HG03460 (cell line): ENCODE measurements around the gene BRWD1.
"Not testable (repeated sequence)": the region's sequence is repeated elsewhere in the genome, so short reads cannot be mapped to it uniquely, and the experiment has no call there.

ENCODE experiments used
- ATAC-seq: cut with Tn5 transposase; IDR thresholded peaks from one replicate; pipeline ENCODE4 v1.9.1; 2021; ENCODE audit not compliant: unreplicated experiment

Gene BRWD1

DNA sequence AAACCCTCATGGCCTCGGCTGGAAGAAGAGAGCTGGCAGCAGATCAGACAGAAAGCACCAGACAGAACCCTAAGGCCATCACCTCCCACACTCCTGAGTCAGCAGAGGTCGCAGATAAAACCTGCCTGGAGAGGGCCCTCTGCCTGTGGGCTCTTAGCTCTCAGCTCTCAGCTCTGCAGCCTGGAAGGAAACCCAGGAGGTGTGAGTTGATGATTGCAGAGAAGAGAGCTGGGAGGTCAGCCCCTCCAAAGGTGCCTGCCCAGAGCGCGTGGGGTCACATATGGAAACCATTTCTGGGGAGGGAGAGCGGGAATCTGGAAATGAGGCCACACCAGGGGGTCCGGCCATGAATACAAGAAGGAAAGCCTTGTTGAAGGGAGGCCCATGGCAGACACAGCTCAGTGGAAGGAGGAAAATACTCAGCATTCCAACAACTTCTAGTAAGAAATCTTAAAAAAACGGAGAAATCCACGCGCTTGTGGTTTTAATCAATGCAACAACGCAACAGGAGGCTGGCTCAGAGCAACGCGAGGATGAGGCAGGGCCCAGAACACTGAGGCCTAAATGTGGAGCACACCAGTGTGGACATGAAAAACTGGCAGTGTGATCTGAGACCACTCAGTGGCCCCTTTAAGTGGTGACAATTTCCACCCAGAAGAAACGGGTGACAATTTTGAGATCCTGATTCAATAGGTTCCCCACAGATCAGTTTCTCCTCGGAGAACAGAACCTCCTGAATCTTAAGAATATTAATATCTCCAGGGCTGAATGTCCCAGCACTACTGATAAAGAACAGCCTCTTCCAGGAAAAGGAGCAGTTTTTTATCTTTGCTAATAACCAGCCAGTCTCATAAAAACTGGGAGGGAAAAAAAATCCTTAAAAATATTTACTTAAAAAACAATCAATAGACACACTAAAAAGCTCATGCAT, 175.9 kb downstream of the BRWD1 start:
- ATAC-seq: no peak

DNA sequence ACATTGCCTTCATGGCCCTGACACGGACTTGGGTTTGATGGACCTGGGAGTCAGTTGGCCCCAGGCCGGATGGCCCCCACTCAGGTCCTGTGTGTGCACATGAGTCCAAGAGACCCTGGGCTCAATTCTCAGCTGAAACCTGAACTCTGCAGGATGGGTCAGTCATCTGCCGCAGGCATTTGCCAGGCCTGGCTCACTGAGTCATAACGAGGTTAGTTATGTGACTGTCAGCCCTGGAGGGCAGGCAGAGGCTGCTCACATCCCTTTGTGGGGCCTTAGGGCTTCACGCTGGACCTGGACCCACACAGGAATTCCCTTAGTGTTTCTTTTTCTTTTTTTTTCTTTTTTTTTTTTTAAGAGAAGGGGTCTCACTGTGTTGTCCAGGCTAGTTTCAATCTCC, 176.7 kb downstream of the BRWD1 start:
- ATAC-seq: no peak

DNA sequence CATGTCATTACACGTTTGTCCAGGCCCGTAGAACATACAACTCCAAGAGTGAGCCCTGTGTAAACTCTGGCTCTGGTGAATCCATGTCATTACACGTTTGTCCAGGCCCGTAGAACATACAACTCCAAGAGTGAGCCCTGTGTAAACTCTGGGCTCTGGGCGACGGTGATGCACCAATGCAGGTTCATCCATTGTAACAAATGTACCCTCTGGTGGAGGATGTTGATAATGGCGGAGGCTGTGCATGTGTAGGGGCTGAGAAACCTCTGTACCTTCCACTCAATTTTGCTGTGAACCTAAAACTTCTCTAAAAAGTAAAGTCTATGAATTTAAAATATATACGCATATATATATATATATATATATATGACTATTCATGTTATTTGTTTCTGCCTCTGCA, 177.3 kb downstream of the BRWD1 start:
- not testable (repeated sequence) for ATAC-seq

DNA sequence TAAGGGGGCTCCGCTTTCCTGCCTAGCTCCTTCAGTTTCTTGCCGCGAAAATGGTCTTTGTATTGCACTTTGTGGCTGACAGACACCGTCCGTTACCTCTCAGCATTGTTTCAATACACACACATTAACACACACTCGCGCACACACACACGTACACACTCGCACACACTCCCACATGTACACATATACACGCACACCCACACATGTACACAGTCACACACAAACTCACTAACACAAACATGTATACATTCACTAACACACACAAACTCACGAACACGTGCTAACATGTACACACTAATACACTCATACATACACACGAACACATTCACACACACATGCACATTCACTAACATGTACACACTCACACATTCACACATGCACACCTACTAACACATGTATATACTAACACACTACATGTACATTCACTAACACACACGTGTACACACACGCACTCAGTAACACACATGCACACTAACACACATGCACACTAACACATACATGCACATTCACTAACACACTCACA, 179.1 kb downstream of the BRWD1 start:
- no peak for ATAC-seq
